NCI-H82 (cell line): ENCODE results near the gene TFEB.

Source experiments
- DNase-seq: peaks from one replicate; lab custom pipeline; 2025; lab: John Stamatoyannopoulos, UW

The TFEB gene

GRCh38 chr6:41736800-41737555 lies 1.6 kb upstream of the TFEB start:
- no peak for DNase-seq

- peak; percentile 41 for DNase-seq
Measured at GRCh38 chr6:41736186-41736733, 852 bp upstream of the TFEB start.

- DNase-seq, result peak; percentile 83
Measured at GRCh38 chr6:41734666-41735426, 562 bp downstream of the TFEB start.

- DNase-seq, result peak; percentile 79
Measured at GRCh38 chr6:41733707-41734665, 1.4 kb downstream of the TFEB start.

GRCh38 chr6:41733360-41733706 lies 2.1 kb downstream of the TFEB start:
- no peak for DNase-seq

GRCh38 chr6:41732591-41733359 lies 2.6 kb downstream of the TFEB start:
- DNase-seq, result peak; percentile 23

GRCh38 chr6:41732149-41732548 lies 3.3 kb downstream of the TFEB start:
- no peak for DNase-seq

GRCh38 chr6:41731561-41732086 lies 3.8 kb downstream of the TFEB start:
- DNase-seq, result no peak

- no peak for DNase-seq
Measured at GRCh38 chr6:41730531-41731436, 4.6 kb downstream of the TFEB start.

- no peak for DNase-seq
Measured at GRCh38 chr6:41729624-41730023, 5.8 kb downstream of the TFEB start.

- no peak for DNase-seq
Measured at GRCh38 chr6:41728954-41729353, 6.5 kb downstream of the TFEB start.

- no peak for DNase-seq
Measured at GRCh38 chr6:41728073-41728936, 7.1 kb downstream of the TFEB start.

- DNase-seq, result no peak
Measured at GRCh38 chr6:41727705-41728072, 7.7 kb downstream of the TFEB start.

GRCh38 chr6:41726876-41727275 lies 8.5 kb downstream of the TFEB start:
- DNase-seq, result no peak

- no peak for DNase-seq
Measured at GRCh38 chr6:41724586-41725501, 10.6 kb downstream of the TFEB start.

GRCh38 chr6:41724228-41724580 lies 11.2 kb downstream of the TFEB start:
- no peak for DNase-seq

- DNase-seq, result peak; percentile 89
Measured at GRCh38 chr6:41723530-41724227, 11.7 kb downstream of the TFEB start.
